Stimulated activated naive CD8-positive, alpha-beta T cell treated with anti-CD3 and anti-CD28 coated beads, Interleukin-15, Interleukin-2, amounts not matched to agents 100 U/mL and 50 U/mL, for 24 hours (primary cell): Measurements from ENCODE around the gene PYCR2.

ENCODE experiments used
- ATAC-seq: fragments of 150-1000 bp; cut with Tn5 transposase; one replicate; pipeline ENCODE4 v1.10.0; 2021
- DNase-seq: peaks from one replicate; pipeline ENCODE4 v3.0.0; 2021

PYCR2 gene

GRCh38 chr1:225919906-225920305, 4.1 kb downstream of the PYCR2 start:
- DNase-seq (no peak), ATAC-seq (no peak)

DNA sequence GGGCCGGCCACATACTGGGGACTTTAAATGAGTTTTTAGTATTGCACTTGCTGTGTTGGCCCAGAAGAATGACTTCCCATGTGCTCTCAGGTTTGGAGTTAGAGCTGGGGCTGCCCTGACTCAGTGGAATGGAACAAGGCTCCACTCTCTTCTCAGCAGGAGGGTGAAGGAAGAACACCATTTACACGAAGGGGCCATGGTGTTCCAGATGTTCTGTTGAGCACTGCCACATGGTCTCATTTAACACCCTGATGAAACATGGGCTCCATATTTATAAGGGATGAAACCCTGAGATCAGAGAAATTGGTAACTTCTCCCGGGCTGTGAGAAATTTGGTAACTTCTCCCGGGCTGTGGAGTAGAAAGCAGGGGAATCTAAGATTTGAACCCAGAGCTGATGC, 5.8 kb downstream of the PYCR2 start:
- no peak for ATAC-seq
- no peak for DNase-seq

GRCh38 chr1:225917536-225917935, 6.5 kb downstream of the PYCR2 start:
- ATAC-seq (no peak), DNase-seq (no peak)

GRCh38 chr1:225917101-225917500, 6.9 kb downstream of the PYCR2 start:
- no peak for DNase-seq
- ATAC-seq, result no peak

- ATAC-seq (no peak), DNase-seq (no peak)
These were observed 8.5 kb downstream of the PYCR2 start for GRCh38 chr1:225915538-225915991.

DNA sequence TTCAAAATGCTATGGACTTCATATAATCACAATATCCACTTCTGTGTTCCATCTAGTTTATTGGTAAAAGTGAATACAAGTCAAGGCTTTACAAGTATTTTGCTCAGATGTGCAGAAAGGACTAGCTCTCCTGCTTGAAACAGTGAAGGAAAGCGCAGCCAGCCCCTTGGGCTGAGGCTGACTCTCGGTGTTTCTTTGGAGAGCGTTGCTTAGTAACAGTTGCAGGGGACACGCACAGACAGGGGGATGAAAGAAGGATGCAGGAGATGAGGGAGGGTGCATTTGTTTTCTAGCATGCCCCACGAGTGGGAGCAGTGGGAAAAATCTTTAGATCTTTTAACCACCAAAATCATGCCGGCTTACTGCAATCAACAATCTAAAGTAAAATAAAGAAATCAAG, 9.1 kb downstream of the PYCR2 start:
- no peak for ATAC-seq
- no peak for DNase-seq

DNA sequence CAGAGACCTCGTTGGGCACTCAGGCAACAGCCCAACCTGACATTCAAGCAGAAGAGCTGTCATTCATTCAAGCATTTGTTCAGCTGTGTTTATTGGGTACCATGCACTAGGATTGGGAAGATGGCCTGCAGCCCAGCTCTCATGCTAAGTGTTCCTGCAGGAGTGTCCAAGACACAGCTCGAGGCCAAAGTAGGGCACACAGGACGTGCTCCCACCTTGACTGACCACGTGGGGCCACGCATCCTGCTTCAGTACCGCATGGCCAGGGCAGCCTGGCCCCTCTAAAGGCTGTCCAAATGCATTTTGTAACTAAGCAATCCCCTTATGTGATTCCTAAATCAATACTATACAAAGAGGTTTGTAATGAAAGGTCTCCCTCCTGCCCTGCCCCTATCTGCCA, 9.7 kb downstream of the PYCR2 start:
- DNase-seq (no peak), ATAC-seq (no peak)

DNA sequence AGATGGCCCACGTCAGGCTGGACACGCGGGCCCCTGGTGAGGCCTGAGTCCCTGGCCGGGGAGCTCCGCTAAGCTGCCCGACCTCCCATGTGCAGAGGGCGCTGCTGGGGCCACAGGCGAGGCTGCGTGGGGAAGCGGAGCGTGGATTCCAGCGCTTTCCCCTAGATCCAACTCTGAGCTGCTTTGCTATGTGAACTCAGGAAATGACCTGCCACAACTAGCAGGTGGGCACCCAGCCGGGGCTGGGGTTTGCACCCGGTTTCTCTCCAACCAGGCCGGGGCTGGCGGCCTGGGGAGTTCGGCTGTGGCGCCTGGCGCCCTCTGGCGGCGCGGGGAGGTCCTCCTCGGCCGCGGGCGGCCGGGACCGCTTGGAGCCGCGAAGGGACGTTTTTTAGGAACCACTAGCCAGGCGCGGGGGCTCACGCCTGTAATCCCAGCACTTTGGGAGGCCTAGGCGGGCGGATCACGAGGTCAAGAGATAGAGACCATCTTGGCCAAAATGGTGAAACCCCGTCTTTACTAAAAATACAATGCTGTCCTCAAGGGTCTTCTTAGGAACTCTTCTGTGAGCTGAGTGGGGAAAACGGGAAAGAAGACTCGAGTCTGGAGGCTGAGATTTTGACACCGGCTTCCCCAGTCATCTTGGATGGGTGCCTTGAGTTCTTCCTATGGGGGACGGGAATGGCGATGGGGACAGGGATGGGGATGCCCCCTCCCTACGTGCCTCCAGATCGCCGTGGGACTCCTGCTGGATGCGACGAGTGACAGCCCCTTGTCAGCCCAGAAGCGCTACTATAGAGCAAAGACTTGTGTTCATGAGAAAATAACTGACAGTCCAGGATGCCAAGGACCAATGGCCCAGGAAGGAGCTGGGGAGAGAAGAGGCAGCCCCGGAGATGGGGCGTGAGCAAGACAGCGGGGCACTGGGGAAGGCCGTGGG, 12.6 kb downstream of the PYCR2 start:
- DNase-seq, result peak; percentile 84

DNA sequence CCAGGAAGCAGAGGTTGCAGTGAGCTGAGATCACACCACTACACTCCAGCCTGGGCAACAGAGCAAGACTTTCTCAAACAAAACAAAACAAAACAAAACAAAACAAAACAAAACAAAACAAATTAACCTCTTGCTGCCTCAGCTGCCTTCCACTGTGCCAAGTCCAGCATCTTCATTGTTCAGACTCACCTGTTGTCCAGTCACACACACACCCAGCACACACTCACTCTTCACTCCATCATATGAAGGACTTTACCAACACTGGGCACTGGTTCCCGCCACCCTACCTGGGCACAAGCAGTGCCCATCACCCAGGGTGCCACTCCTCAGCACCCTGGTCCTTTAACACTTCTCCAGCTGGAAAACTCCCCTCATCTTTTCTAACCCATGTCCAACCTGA, 14.6 kb downstream of the PYCR2 start:
- DNase-seq (no peak), ATAC-seq (no peak)

More for the DNA sequence above, 12.6 kb downstream of the PYCR2 start:
- ATAC-seq, result peak; percentile 81

GRCh38 chr1:225908773-225909172, 15.3 kb downstream of the PYCR2 start:
- ATAC-seq (no peak), DNase-seq (no peak)

GRCh38 chr1:225908013-225908640, 15.9 kb downstream of the PYCR2 start:
- no peak for ATAC-seq
- no peak for DNase-seq

DNA sequence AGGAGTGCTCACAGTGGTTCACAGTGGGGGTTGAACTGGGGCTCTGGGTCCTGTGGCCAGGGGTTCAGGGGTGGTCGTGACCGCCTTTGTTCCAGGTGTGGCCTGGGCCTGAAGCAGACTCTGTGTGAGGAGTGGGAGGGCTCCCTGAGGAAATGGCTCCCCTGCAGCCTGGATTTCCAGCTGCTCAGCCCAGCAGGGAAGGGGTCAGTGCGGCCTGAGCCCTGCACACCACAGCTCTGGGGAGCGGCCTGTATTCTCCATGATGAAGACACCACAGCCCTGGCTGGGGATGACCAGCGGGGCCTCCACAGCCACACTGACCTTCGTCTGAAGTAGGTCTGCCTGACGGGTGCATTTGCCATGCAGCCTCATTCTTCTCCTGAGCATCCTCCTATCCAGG, 16.7 kb downstream of the PYCR2 start:
- DNase-seq (no peak), ATAC-seq (no peak)

- ATAC-seq (no peak), DNase-seq (no peak)
These were observed 17.6 kb downstream of the PYCR2 start for GRCh38 chr1:225906467-225906866.

DNA sequence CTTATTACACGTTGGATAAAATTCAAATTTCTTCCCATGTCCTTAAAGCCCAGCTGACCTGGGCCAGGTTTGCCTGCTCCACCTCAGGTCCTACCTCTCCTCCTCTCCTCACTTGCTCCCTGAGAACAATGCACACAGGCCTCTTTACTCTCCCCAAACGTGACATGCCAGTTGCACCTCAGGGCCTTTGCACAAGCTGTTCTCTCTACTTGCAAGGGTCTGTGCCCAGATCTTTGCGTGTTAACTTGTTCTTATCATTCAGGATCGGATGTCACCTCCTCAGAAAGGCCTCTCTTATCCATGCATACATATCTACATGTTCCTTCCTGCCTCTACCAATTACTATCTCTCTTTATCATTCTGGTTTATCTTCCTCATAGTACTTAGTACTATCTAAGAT, 20.4 kb downstream of the PYCR2 start:
- ATAC-seq, result no peak
- DNase-seq, result no peak

- no peak for DNase-seq
- ATAC-seq, result no peak
These were observed 24.8 kb downstream of the PYCR2 start for GRCh38 chr1:225899044-225899925.

GRCh38 chr1:225897595-225898514, 26.2 kb downstream of the PYCR2 start:
- no peak for DNase-seq
- no peak for ATAC-seq

GRCh38 chr1:225896937-225897549, 27.0 kb downstream of the PYCR2 start:
- peak; percentile 68 for DNase-seq
- ATAC-seq, result peak; percentile 99

DNA sequence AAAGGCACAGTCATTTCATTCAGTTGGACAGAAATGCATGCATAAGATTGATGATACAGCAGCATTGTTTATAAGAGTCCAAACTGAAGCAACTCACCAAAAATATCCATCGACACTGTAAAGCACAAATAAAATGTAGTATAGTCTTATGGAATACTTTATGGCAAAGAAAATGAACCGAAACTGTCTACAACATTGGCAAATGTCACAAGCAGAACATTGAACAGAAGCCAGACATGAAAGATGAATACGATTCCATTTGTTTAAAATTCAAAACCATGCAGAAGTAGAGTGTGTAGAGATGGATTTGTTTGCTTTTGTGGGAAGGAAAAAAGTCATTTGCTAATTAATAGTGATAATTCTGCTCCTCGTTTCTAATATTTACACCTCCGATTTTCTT, 27.6 kb downstream of the PYCR2 start:
- ATAC-seq, result no peak
- no peak for DNase-seq

DNA sequence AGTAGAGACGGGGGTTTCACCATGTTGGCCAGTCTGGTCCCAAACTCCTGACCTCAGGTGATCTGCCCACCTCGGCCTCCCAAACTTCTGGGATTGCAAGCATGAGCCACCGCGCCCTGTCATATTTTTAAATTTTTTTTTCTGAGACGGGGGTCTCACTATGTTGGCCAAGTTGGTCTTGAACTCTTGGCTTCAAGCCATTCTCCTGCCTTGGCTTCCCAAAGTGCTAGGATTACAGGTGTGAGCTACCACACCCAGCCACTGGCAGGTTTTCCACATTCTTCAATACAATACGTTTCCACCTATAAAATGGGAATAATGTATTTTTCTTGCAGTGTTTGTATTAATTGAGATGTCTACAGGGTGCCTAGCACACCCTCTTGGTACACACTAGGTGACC, 31.7 kb downstream of the PYCR2 start:
- no peak for DNase-seq
- no peak for ATAC-seq

DNA sequence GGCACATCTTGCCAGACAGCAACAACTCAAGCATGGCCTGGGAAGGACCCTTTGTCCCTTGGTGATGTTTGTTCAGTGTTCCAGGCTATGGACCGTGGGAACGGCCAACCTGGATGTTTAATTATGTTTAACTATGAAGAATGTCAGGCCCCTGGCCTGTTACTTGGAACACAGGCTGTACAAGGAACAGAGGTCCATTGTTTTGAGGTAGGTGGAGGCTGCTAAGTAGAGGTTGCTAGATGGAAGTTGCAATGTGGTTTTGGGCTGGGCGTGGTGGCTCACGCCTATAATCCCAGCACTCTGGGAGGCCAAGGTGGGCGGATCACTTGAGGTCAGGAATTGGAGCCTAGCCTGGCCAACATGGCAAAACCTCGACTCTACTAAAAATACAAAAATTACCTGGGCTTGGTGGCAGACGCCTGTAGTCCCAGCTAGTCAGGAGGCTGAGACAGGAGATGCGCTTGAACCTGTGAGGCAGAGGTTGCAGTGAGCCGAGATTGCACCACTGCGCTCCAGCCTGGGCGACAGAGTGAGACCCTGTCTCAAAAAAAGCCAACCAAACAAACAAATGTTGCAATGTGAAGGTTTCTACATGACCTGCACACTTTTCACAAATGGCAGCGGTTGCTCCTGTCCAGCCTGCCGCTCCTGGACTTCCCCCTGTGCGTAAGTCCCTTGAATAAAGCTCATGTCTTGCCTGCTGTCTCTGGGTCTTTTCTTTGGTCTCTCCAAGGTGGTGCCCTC, 32.6 kb downstream of the PYCR2 start:
- no peak for DNase-seq
- ATAC-seq, result no peak
